Embryonic facial prominence (tissue), 1 donor: ENCODE results near the gene PLA2G2E.

Experiments
- DNase-seq: peaks from one replicate; pipeline ENCODE4 v3.0.0-alpha.2; 2016; ENCODE audit errors: extremely low spot score

Gene PLA2G2E

GRCh38 chr1:19923137-19923952 is at the start of gene PLA2G2E:
Gene PLA2G2E, minus strand, starts transcription at chr1:19923617. Its CDS starts 58 bp downstream, at chr1:19923559.
- DNase-seq: no peak

- no peak for DNase-seq
Measured at GRCh38 chr1:19971664-19972063, 48.2 kb upstream of the PLA2G2E start.

GRCh38 chr1:19969898-19970660 is 46.7 kb upstream of the PLA2G2E start:
- DNase-seq: no peak

- DNase-seq: no peak
Measured at GRCh38 chr1:19967808-19968207, 44.4 kb upstream of the PLA2G2E start.

GRCh38 chr1:19964542-19964941 is 41.1 kb upstream of the PLA2G2E start:
- DNase-seq: no peak

GRCh38 chr1:19963636-19964035 is 40.2 kb upstream of the PLA2G2E start:
- no peak for DNase-seq

GRCh38 chr1:19960591-19960990 is 37.2 kb upstream of the PLA2G2E start:
- DNase-seq: no peak

GRCh38 chr1:19957779-19958178 is 34.4 kb upstream of the PLA2G2E start:
- no peak for DNase-seq

GRCh38 chr1:19955534-19956170 is 32.2 kb upstream of the PLA2G2E start:
- DNase-seq: no peak

GRCh38 chr1:19954059-19954458 is 30.6 kb upstream of the PLA2G2E start:
- DNase-seq: no peak

- no peak for DNase-seq
Measured at GRCh38 chr1:19949016-19949415, 25.6 kb upstream of the PLA2G2E start.

GRCh38 chr1:19946971-19947370 is 23.6 kb upstream of the PLA2G2E start:
- DNase-seq: no peak

GRCh38 chr1:19946331-19946751 is 22.9 kb upstream of the PLA2G2E start:
- DNase-seq: no peak

GRCh38 chr1:19945914-19946313 is 22.5 kb upstream of the PLA2G2E start:
- no peak for DNase-seq

- DNase-seq: no peak
Measured at GRCh38 chr1:19942657-19943056, 19.2 kb upstream of the PLA2G2E start.

GRCh38 chr1:19942088-19942487 is 18.7 kb upstream of the PLA2G2E start:
- no peak for DNase-seq

- DNase-seq: no peak
Measured at GRCh38 chr1:19941206-19941568, 17.8 kb upstream of the PLA2G2E start.

- no peak for DNase-seq
Measured at GRCh38 chr1:19940486-19941205, 17.2 kb upstream of the PLA2G2E start.

- DNase-seq: no peak
Measured at GRCh38 chr1:19938472-19938871, 15.1 kb upstream of the PLA2G2E start.

- no peak for DNase-seq
Measured at GRCh38 chr1:19936061-19936750, 12.8 kb upstream of the PLA2G2E start.

GRCh38 chr1:19934336-19934735 is 10.9 kb upstream of the PLA2G2E start:
- DNase-seq: no peak
